Erythroblast (primary cell): ENCODE results near the gene SALL3.

Experiments
- DNase-seq, 2 experiments: peaks; one replicate each; lab custom pipeline; 2025; lab: John Stamatoyannopoulos, UW
- GATA1 ChIP-seq: IDR thresholded peaks from 2 replicates; pipeline ENCODE4 v1.6.1; 2011; ENCODE audit warnings: low read depth, mild to moderate bottlenecking, control low read depth, low read length, moderate library complexity
- POLR2A ChIP-seq: IDR thresholded peaks from 2 replicates; pipeline ENCODE4 v1.6.1; 2011; ENCODE audit warnings: mild to moderate bottlenecking, low read length

Gene SALL3

GRCh38 chr18:79022603-79023002 lies 43.0 kb downstream of the SALL3 start:
- DNase-seq: no peak
- no peak for TF ChIP-seq POLR2A
- no peak for TF ChIP-seq GATA1

- DNase-seq: no peak
- TF ChIP-seq POLR2A: no peak
- no peak for TF ChIP-seq GATA1
These were observed 46.9 kb downstream of the SALL3 start for GRCh38 chr18:79026491-79026890.

GRCh38 chr18:79030680-79031079 lies 51.1 kb downstream of the SALL3 start:
- DNase-seq: no peak
- TF ChIP-seq POLR2A (no peak), GATA1 (no peak)

GRCh38 chr18:79042276-79042675 lies 62.7 kb downstream of the SALL3 start:
- DNase-seq: no peak
- TF ChIP-seq GATA1: no peak
- TF ChIP-seq POLR2A: no peak

- TF ChIP-seq GATA1: no peak
- no peak for DNase-seq
These were observed 63.7 kb downstream of the SALL3 start for GRCh38 chr18:79043288-79043687.

- no peak for TF ChIP-seq GATA1
- no peak for TF ChIP-seq POLR2A
- DNase-seq: no peak
These were observed 66.9 kb downstream of the SALL3 start for GRCh38 chr18:79046522-79046921.

- DNase-seq: no peak
- TF ChIP-seq POLR2A (no peak), GATA1 (no peak)
These were observed 68.1 kb downstream of the SALL3 start for GRCh38 chr18:79047556-79048244.

GRCh38 chr18:79048245-79048632 lies 68.6 kb downstream of the SALL3 start:
- DNase-seq: no peak
- TF ChIP-seq GATA1 (no peak), POLR2A (no peak)

- no peak for TF ChIP-seq POLR2A
- no peak for TF ChIP-seq GATA1
- no peak for DNase-seq
These were observed 69.9 kb downstream of the SALL3 start for GRCh38 chr18:79049506-79049905.
